Natural killer cell (primary cell): ENCODE measurements around the gene BSDC1. TPM values are rescaled to one million over a fixed set of nuclear protein-coding genes. Genes with fewer than 3 reads are reported as not detected.

Experiments used
- ATAC-seq, 3 donors: fragments of 150-1000 bp in 2 of 3; fragments of 200-7000 bp in 1 of 3; cut with Tn5 transposase; 1 replicate in 1 of 3; 2 replicates in 2 of 3; pipeline ENCODE4 v1.10.0; 2021; ENCODE audit warnings: mild to moderate bottlenecking in 2 of 3, moderate library complexity in 2 of 3
- DNase-seq, 2 donors: peaks; one replicate each; pipeline versions ENCODE4 v3.0.0 to v3.0.0-alpha.2; 2013 to 2021; ENCODE audit warnings: mixed read lengths in 1 of 2
- H3K27ac ChIP-seq: one replicate; pipeline ENCODE4 v1.5.1; 2013; ENCODE audit warnings: mild to moderate bottlenecking, low read length
- H3K27me3 ChIP-seq: one replicate; pipeline ENCODE4 v1.6.1; 2013; ENCODE audit warnings: low read length; ENCODE audit not compliant: control insufficient read depth, insufficient read depth
- H3K36me3 ChIP-seq: one replicate; pipeline ENCODE4 v1.6.1; 2013; ENCODE audit warnings: low read length; ENCODE audit not compliant: control insufficient read depth, insufficient read depth
- H3K4me1 ChIP-seq: one replicate; pipeline ENCODE4 v1.6.1; 2013; ENCODE audit warnings: low read length; ENCODE audit not compliant: control insufficient read depth, insufficient read depth
- H3K4me3 ChIP-seq: one replicate; pipeline ENCODE4 v1.5.1; 2013; ENCODE audit warnings: low read length
- H3K9me3 ChIP-seq: one replicate; pipeline ENCODE4 v1.6.1; 2013; ENCODE audit warnings: low read length; ENCODE audit not compliant: control insufficient read depth, insufficient read depth
- H3K27ac Mint-ChIP-seq, 2 donors: one replicate each; pipeline ENCODE4 v1.8.0; 2022; ENCODE audit warnings: mild to moderate bottlenecking in 2 of 2, mixed read lengths in 2 of 2, moderate library complexity in 1 of 2
- H3K27me3 Mint-ChIP-seq, 2 donors: one replicate each; pipeline ENCODE4 v1.8.0; 2022; ENCODE audit warnings: low read depth in 2 of 2, mixed read lengths in 2 of 2
- H3K36me3 Mint-ChIP-seq: one replicate; pipeline ENCODE4 v1.8.0; 2022; ENCODE audit warnings: mixed read lengths
- H3K4me1 Mint-ChIP-seq, 2 donors: one replicate each; pipeline ENCODE4 v1.8.0; 2022; ENCODE audit warnings: mixed read lengths in 2 of 2
- H3K4me3 Mint-ChIP-seq: one replicate; pipeline ENCODE4 v1.8.0; 2022; ENCODE audit warnings: mild to moderate bottlenecking, moderate library complexity, mixed read lengths
- H3K9me3 Mint-ChIP-seq, 2 donors: one replicate each; pipeline ENCODE4 v1.8.0; 2022; ENCODE audit warnings: mixed read lengths in 2 of 2
- WGBS: methylation state at CpG from one replicate; pipeline ENCODE4 v1.1.7; 2013; ENCODE audit warnings: missing lambda C conversion rate; ENCODE audit not compliant: insufficient coverage; 5-methylcytosine and 5-hydroxymethylcytosine counted together
- intact Hi-C: fragments of 100-400 bp; cut with micrococcal nuclease; formaldehyde crosslinking; loops from one replicate; pipeline ENCODE4 v1.14.2; 2022
- total RNA-seq, 4 donors: library from RNA; stranded (reverse); fragments of 120-200 nt in 1 of 4; gene quantifications; one replicate each; pipeline versions ENCODE4 v1.2.3 to v1.2.4, GENCODE V29; 2013 to 2022
- TF ChIP-seq, protein P1 (sequence below): fragments of 200-600 bp; IDR thresholded peaks from one replicate; pipeline ENCODE4 v1.8.0; 2022; ENCODE audit warnings: antibody characterized with exemption

Gene BSDC1
- total RNA-seq, 3 donors from 2014 or later (not counting 1 experiment from before 2014, with no cell fraction given): 150 to 203 (median 174) TPM

GRCh38 chr1:32352831-32353383 lies 41.3 kb downstream of the BSDC1 start:
- 100% methylated on average over 2 of the region's 2 CpGs for whole genome bisulfite sequencing
- Histone ChIP-seq H3K4me1 (peaks cover 39% of the 10 kb centered on the region), H3K27ac (no peak overlapping the region), H3K9me3 (no peaks in the 10 kb centered on the region), H3K27me3 (no peaks in the 10 kb centered on the region), H3K36me3 (no peaks in the 10 kb centered on the region), H3K4me3 (no peak overlapping the region)
- ATAC-seq: no peak
- Mint-ChIP-seq H3K4me1 (peaks cover 28 to 48% of the 10 kb centered on the region in 2 donors), H3K27ac (peak overlapping the region; percentile 34 to 72), H3K36me3 (no peaks in the 10 kb centered on the region), H3K9me3 (no peaks in the 10 kb centered on the region), H3K27me3 (no peaks in the 10 kb centered on the region), H3K4me3 (peak overlapping the region; percentile 76)
- no peak for DNase-seq
- TF ChIP-seq, protein P1, sequence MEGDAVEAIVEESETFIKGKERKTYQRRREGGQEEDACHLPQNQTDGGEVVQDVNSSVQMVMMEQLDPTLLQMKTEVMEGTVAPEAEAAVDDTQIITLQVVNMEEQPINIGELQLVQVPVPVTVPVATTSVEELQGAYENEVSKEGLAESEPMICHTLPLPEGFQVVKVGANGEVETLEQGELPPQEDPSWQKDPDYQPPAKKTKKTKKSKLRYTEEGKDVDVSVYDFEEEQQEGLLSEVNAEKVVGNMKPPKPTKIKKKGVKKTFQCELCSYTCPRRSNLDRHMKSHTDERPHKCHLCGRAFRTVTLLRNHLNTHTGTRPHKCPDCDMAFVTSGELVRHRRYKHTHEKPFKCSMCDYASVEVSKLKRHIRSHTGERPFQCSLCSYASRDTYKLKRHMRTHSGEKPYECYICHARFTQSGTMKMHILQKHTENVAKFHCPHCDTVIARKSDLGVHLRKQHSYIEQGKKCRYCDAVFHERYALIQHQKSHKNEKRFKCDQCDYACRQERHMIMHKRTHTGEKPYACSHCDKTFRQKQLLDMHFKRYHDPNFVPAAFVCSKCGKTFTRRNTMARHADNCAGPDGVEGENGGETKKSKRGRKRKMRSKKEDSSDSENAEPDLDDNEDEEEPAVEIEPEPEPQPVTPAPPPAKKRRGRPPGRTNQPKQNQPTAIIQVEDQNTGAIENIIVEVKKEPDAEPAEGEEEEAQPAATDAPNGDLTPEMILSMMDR: no peak
- intact Hi-C loops: loop anchor here (5.0 kb wide), 1 partner anchor 39 kb away; the partner anchor contains the start of gene BSDC1

GRCh38 chr1:32352239-32352745 lies 41.9 kb downstream of the BSDC1 start:
- Histone ChIP-seq H3K27me3 (no peaks in the 10 kb centered on the region), H3K4me3 (peak overlapping the region; percentile 47), H3K9me3 (no peaks in the 10 kb centered on the region), H3K4me1 (peaks cover 39% of the 10 kb centered on the region), H3K36me3 (no peaks in the 10 kb centered on the region), H3K27ac (peak overlapping the region; percentile 58)
- ATAC-seq (no peak), DNase-seq (no peak)
- H3K4me3 Mint-ChIP-seq: peak overlapping the region; percentile 76
- H3K36me3 Mint-ChIP-seq: no peaks in the 10 kb centered on the region
- 80% methylated on average over 8 of the region's 8 CpGs for WGBS
- peaks cover 28 to 50% of the 10 kb centered on the region in 2 donors for H3K4me1 Mint-ChIP-seq
- no peaks in the 10 kb centered on the region for H3K27me3 Mint-ChIP-seq
- TF ChIP-seq, protein P1: no peak
- H3K9me3 Mint-ChIP-seq: no peaks in the 10 kb centered on the region
- H3K27ac Mint-ChIP-seq: peak overlapping the region; percentile 34 to 72
- intact Hi-C loops: loop anchor here (5.0 kb wide), 1 partner anchor 40 kb away; the partner anchor contains the start of gene BSDC1

DNA sequence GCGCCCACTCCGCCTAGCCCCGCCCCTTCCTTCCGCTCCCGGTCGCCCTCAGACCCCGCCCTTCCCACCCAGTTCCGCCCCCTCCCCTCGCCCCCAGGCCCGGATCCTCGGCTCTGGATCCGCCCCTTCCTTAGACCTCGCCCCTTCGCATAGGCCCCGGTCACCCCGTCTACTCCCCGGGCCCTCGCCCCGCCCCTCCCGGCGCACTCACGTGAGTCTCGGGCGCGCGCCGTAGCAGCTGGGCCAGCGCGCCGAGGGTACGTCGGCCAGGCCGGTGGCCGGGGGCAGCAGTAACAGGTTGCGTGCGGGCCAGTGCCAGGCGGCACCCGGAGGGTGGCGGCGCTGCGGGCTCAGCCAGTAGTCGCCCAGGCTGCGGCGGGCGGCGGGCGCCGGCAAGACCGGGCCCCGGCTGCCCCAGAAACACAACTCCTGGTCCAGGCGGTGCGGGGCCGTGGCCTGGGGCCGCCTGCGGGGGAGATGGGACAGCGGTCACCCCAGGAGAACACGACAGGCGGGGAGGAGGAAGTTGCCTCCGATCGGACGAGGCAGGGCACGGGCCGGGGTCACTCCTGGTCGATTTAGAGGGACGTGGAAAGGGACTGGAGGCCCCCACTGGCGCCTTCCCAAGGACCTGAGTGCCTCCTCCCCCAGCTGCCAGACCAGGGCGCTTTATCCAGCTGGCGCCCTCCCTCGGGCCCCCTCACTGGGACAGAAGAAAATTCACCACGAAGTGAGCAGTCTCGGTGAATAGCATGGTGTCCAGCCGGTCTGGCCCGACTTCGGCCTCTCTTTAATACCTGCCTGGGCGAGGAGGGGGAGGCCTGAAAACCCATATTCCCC lies 42.6 kb downstream of the BSDC1 start:
- TF ChIP-seq, protein P1: peak; percentile 0
- H3K4me1 Mint-ChIP-seq: peaks cover 28 to 50% of the 10 kb centered on the region in 2 donors
- no peaks in the 10 kb centered on the region for H3K9me3 Mint-ChIP-seq
- peak; percentile 88 to 97 for DNase-seq
- H3K27me3 ChIP-seq: no peaks in the 10 kb centered on the region
- no peaks in the 10 kb centered on the region for H3K36me3 Mint-ChIP-seq
- peak overlapping the region; percentile 47 for H3K4me3 ChIP-seq
- peak overlapping the region; percentile 76 for H3K4me3 Mint-ChIP-seq
- ATAC-seq: peak; percentile 93 to 97 (median 94)
- peak overlapping the region; percentile 66 for H3K27ac ChIP-seq
- no peaks in the 10 kb centered on the region for H3K36me3 ChIP-seq
- WGBS: 5% methylated on average over 72 of the region's 75 CpGs
- H3K27me3 Mint-ChIP-seq: no peaks in the 10 kb centered on the region
- no peaks in the 10 kb centered on the region for H3K9me3 ChIP-seq
- peak overlapping the region; percentile 64 to 72 for H3K27ac Mint-ChIP-seq
- H3K4me1 ChIP-seq: peaks cover 39% of the 10 kb centered on the region
- intact Hi-C loops: loop anchor here (1.0 to 5.0 kb wide), 3 partner anchors 14 to 59 kb away; partner anchors contain the start of genes BSDC1 and HDAC1
